GM23338 (cell line): Measurements from ENCODE around the gene LLGL2. TPM values are rescaled to one million over a fixed set of nuclear protein-coding genes. Genes with fewer than 3 reads are reported as not detected.

Source experiments
- ATAC-seq: fragments of 200-7000 bp; cut with Tn5 transposase; 3 replicates; pipeline ENCODE4 v1.9.1; 2020
- DNase-seq: peaks from one replicate; pipeline ENCODE4 v3.0.0-alpha.2; 2015; ENCODE audit warnings: low spot score
- H2AFZ ChIP-seq: fragments of 200-600 bp; sonication (generic); 2 replicates; pipeline ENCODE4 v1.8.0; 2016; ENCODE audit warnings: antibody characterized with exemption, mild to moderate bottlenecking, moderate library complexity
- H3F3A ChIP-seq: fragments of 200-600 bp; sonication (generic); replicated peaks from 2 replicates; pipeline ENCODE4 v1.8.0; 2017; ENCODE audit warnings: antibody characterized with exemption, mixed run types, low read depth
- H3K27ac ChIP-seq: fragments of 200-600 bp; sonication (generic); 2 replicates; pipeline ENCODE4 v1.6.1; 2016; ENCODE audit warnings: low read depth
- H3K27me3 ChIP-seq: fragments of 200-600 bp; sonication (generic); 2 replicates; pipeline ENCODE4 v1.8.0; 2016; ENCODE audit warnings: mild to moderate bottlenecking, mixed run types, moderate library complexity; ENCODE audit not compliant: insufficient read depth
- H3K36me3 ChIP-seq: fragments of 200-600 bp; sonication (generic); 2 replicates; pipeline ENCODE4 v1.8.0; 2016; ENCODE audit warnings: mild to moderate bottlenecking; ENCODE audit not compliant: insufficient read depth
- H3K4me1 ChIP-seq: fragments of 200-600 bp; sonication (generic); 2 replicates; pipeline ENCODE4 v1.8.0; 2016; ENCODE audit warnings: mild to moderate bottlenecking, moderate library complexity; ENCODE audit not compliant: insufficient read depth
- H3K4me2 ChIP-seq: fragments of 200-600 bp; sonication (generic); 2 replicates; pipeline ENCODE4 v1.7.1; 2017; ENCODE audit warnings: mixed run types
- H3K4me3 ChIP-seq: fragments of 200-600 bp; sonication (generic); 2 replicates; pipeline ENCODE4 v1.6.1; 2016; ENCODE audit warnings: mixed run types
- H3K79me2 ChIP-seq: fragments of 200-600 bp; sonication (generic); replicated peaks from 2 replicates; pipeline ENCODE4 v1.8.0; 2017; ENCODE audit warnings: mild to moderate bottlenecking; ENCODE audit not compliant: insufficient read depth
- H3K9me2 ChIP-seq: fragments of 200-600 bp; sonication (generic); 2 replicates; pipeline ENCODE4 v1.8.0; 2017; ENCODE audit not compliant: insufficient read depth
- H4K20me1 ChIP-seq: fragments of 200-600 bp; sonication (generic); replicated peaks from 2 replicates; pipeline ENCODE4 v1.8.0; 2017; ENCODE audit warnings: mild to moderate bottlenecking; ENCODE audit not compliant: insufficient read depth
- H3K27ac Mint-ChIP-seq: 2 replicates; pipeline ENCODE4 v1.8.0; 2020; ENCODE audit warnings: inconsistent platforms, mild to moderate bottlenecking, moderate library complexity, mixed read lengths
- H3K27me3 Mint-ChIP-seq: 3 replicates; pipeline ENCODE4 v1.8.0; 2022; ENCODE audit warnings: low read depth, mild to moderate bottlenecking, moderate library complexity, mixed read lengths, inconsistent platforms; ENCODE audit not compliant: insufficient read depth, poor library complexity
- H3K36me3 Mint-ChIP-seq: 3 replicates; pipeline ENCODE4 v1.8.0; 2021; ENCODE audit warnings: low read depth, mild to moderate bottlenecking, inconsistent platforms, moderate library complexity, mixed read lengths
- H3K4me1 Mint-ChIP-seq: 3 replicates; pipeline ENCODE4 v1.8.0; 2020; ENCODE audit warnings: mild to moderate bottlenecking, inconsistent platforms, mixed read lengths
- H3K4me3 Mint-ChIP-seq: 3 replicates; pipeline ENCODE4 v1.8.0; 2021; ENCODE audit warnings: moderate library complexity, mild to moderate bottlenecking, inconsistent platforms, mixed read lengths
- H3K9me3 Mint-ChIP-seq: 3 replicates; pipeline ENCODE4 v1.8.0; 2020; ENCODE audit warnings: moderate library complexity, mild to moderate bottlenecking, inconsistent platforms, mixed read lengths
- ETS1 ChIP-seq: IDR thresholded peaks from 2 replicates; pipeline ENCODE4 v1.6.1; 2016; ENCODE audit warnings: antibody characterized with exemption
- EZH2 ChIP-seq: fragments of 200-600 bp; sonication (generic); IDR thresholded peaks from one replicate; pipeline ENCODE4 v1.8.0; 2017; ENCODE audit warnings: antibody characterized with exemption, mild to moderate bottlenecking, low read depth; ENCODE audit not compliant: unreplicated experiment
- EZH2phosphoT487 ChIP-seq: fragments of 200-600 bp; sonication (generic); IDR thresholded peaks from one replicate; pipeline ENCODE4 v1.8.1; 2018; ENCODE audit warnings: antibody characterized with exemption; ENCODE audit not compliant: unreplicated experiment
- JUNB ChIP-seq: IDR thresholded peaks from one replicate; pipeline ENCODE4 v1.6.1; 2016; ENCODE audit warnings: antibody characterized with exemption; ENCODE audit not compliant: unreplicated experiment
- NANOG ChIP-seq: IDR thresholded peaks from 2 replicates; pipeline ENCODE4 v1.6.1; 2016; ENCODE audit warnings: antibody characterized with exemption, borderline replicate concordance
- POLR2AphosphoS5 ChIP-seq: IDR thresholded peaks from 2 replicates; pipeline ENCODE4 v1.6.1; 2016; ENCODE audit warnings: antibody characterized with exemption, low read depth
- REST ChIP-seq: IDR thresholded peaks from one replicate; pipeline ENCODE4 v1.6.1; 2018; ENCODE audit warnings: antibody characterized with exemption; ENCODE audit not compliant: unreplicated experiment
- STAT1 ChIP-seq: IDR thresholded peaks from one replicate; pipeline ENCODE4 v1.6.1; 2016; ENCODE audit warnings: antibody characterized with exemption; ENCODE audit not compliant: unreplicated experiment
- ZNF114 ChIP-seq: fragments of 250-450 bp; sonication (Bioruptor Pico); IDR thresholded peaks from 2 replicates; pipeline ENCODE4 v1.5.0; 2020; ENCODE audit warnings: mild to moderate bottlenecking, moderate library complexity
- ZNF331 ChIP-seq: fragments of 250-450 bp; sonication (Bioruptor Pico); IDR thresholded peaks from 2 replicates; pipeline ENCODE4 v1.5.0; 2020; ENCODE audit warnings: low read depth, mild to moderate bottlenecking, moderate library complexity
- polyA plus RNA-seq: library from polyadenylated mRNA; unstranded; fragments of >200 nt; fragmentation: Nextera tagmentation; extraction: Ambion mirVana; gene quantifications from 2 replicates; pipeline ENCODE4 v1.2.1, GENCODE V29; 2016
- total RNA-seq: library from RNA; depleted of rRNA; stranded (reverse); fragments of >200 nt; shearing (Covaris generic); gene quantifications from 2 replicates; pipeline ENCODE4 v1.2.3, GENCODE V29; 2014

The LLGL2 gene
- total and polyA plus RNA-seq, 2 experiments from 2014 or later = 62.5 to 78.5 TPM

- TF ChIP-seq REST (no peak), NANOG (no peak), STAT1 (no peak), JUNB (no peak)
- no peaks in the 10 kb centered on the region for H3K79me2 ChIP-seq
- no peak overlapping the region for H3K4me3 Mint-ChIP-seq
- H3K36me3 ChIP-seq = no peaks in the 10 kb centered on the region
- H2AFZ ChIP-seq = no peak overlapping the region
- no peaks in the 10 kb centered on the region for H3F3A ChIP-seq
- ATAC-seq (no peak), DNase-seq (no peak)
- no peak overlapping the region for H3K27ac ChIP-seq
- H3K4me1 Mint-ChIP-seq = no peaks in the 10 kb centered on the region
- H3K4me1 ChIP-seq = no peaks in the 10 kb centered on the region
- H3K27me3 Mint-ChIP-seq = peaks cover 7% of the 10 kb centered on the region
- no peak overlapping the region for H3K4me2 ChIP-seq
- H3K27me3 ChIP-seq = no peaks in the 10 kb centered on the region
- H4K20me1 ChIP-seq = no peaks in the 10 kb centered on the region
- H3K4me3 ChIP-seq = no peak overlapping the region
- H3K36me3 Mint-ChIP-seq = no peaks in the 10 kb centered on the region
- no peaks in the 10 kb centered on the region for H3K9me2 ChIP-seq
- no peaks in the 10 kb centered on the region for H3K9me3 Mint-ChIP-seq
- H3K27ac Mint-ChIP-seq = no peak overlapping the region
Measured at GRCh38 chr17:75610103-75610984, 84.8 kb downstream of the LLGL2 start.

- Mint-ChIP-seq H3K27me3 (peaks cover 5% of the 10 kb centered on the region), H3K27ac (no peak overlapping the region), H3K4me3 (no peak overlapping the region)
- TF ChIP-seq ETS1 = no peak
- no peak for TF ChIP-seq EZH2phosphoT487
- TF ChIP-seq JUNB = no peak
- no peak for TF ChIP-seq POLR2AphosphoS5
- TF ChIP-seq EZH2 = no peak
- no peak for TF ChIP-seq ZNF331 (CRISPR knock-in tag)
- TF ChIP-seq STAT1 = no peak
- TF ChIP-seq REST = no peak
- TF ChIP-seq ZNF114 (CRISPR knock-in tag) = no peak
Measured at GRCh38 chr17:75611851-75612429, 86.4 kb downstream of the LLGL2 start.

More at GRCh38 chr17:75611851-75612429, 86.4 kb downstream of the LLGL2 start:
- no peak overlapping the region for H3K4me2 ChIP-seq
- no peaks in the 10 kb centered on the region for H3K36me3 ChIP-seq
- no peak for ATAC-seq
- H3K27me3 ChIP-seq = no peaks in the 10 kb centered on the region
- no peaks in the 10 kb centered on the region for H3K79me2 ChIP-seq
- H3K4me3 ChIP-seq = no peak overlapping the region
- DNase-seq = no peak
- no peak overlapping the region for H2AFZ ChIP-seq
- no peaks in the 10 kb centered on the region for H3K9me2 ChIP-seq
- H4K20me1 ChIP-seq = no peaks in the 10 kb centered on the region
- no peaks in the 10 kb centered on the region for H3F3A ChIP-seq
- no peaks in the 10 kb centered on the region for H3K4me1 Mint-ChIP-seq
- no peaks in the 10 kb centered on the region for H3K36me3 Mint-ChIP-seq
- H3K27ac ChIP-seq = no peak overlapping the region
- no peaks in the 10 kb centered on the region for H3K9me3 Mint-ChIP-seq
- no peaks in the 10 kb centered on the region for H3K4me1 ChIP-seq
